Skeletal muscle satellite cell (primary cell): ENCODE results near the gene NLGN1.
"Not testable (repeated sequence)": the region's sequence is repeated elsewhere in the genome, so short reads cannot be mapped to it uniquely, and the experiment has no call there.

Experiments
- H3K27me3 ChIP-seq: 2 replicates; pipeline ENCODE4 v1.7.0; 2013; ENCODE audit warnings: low read length; ENCODE audit not compliant: control insufficient read depth, insufficient read depth
- H3K36me3 ChIP-seq: 2 replicates; pipeline ENCODE4 v1.7.0; 2013; ENCODE audit warnings: mild to moderate bottlenecking, control low read depth, low read length; ENCODE audit not compliant: insufficient read depth
- H3K4me1 ChIP-seq: 2 replicates; pipeline ENCODE4 v1.7.0; 2013; ENCODE audit warnings: low read length; ENCODE audit not compliant: control insufficient read depth, insufficient read depth
- H3K4me2 ChIP-seq: 2 replicates; pipeline ENCODE4 v1.7.0; 2013; ENCODE audit warnings: mild to moderate bottlenecking, low read length
- H3K4me3 ChIP-seq: 2 replicates; pipeline ENCODE4 v1.7.0; 2013; ENCODE audit warnings: low read length
- H3K9ac ChIP-seq: 2 replicates; pipeline ENCODE4 v1.7.0; 2013; ENCODE audit warnings: mild to moderate bottlenecking, low read depth, low read length, moderate library complexity
- H3K9me3 ChIP-seq: replicated peaks from 2 replicates; pipeline ENCODE4 v1.7.0; 2013; ENCODE audit warnings: mild to moderate bottlenecking, control low read depth, low read length

The NLGN1 gene

GRCh38 chr3:173513123-173513522 lies 115.6 kb downstream of the NLGN1 start:
- Histone ChIP-seq H3K9ac (no peak overlapping the region), H3K27me3 (no peaks in the 10 kb centered on the region), H3K4me1 (no peaks in the 10 kb centered on the region), H3K9me3 (no peaks in the 10 kb centered on the region), H3K36me3 (no peaks in the 10 kb centered on the region), H3K4me3 (no peak overlapping the region), H3K4me2 (no peak overlapping the region)

- Histone ChIP-seq H3K4me3 (no peak overlapping the region), H3K27me3 (no peaks in the 10 kb centered on the region), H3K4me1 (no peaks in the 10 kb centered on the region), H3K36me3 (no peaks in the 10 kb centered on the region), H3K9me3 (no peaks in the 10 kb centered on the region), H3K4me2 (no peak overlapping the region), H3K9ac (no peak overlapping the region)
Observed at GRCh38 chr3:173529062-173529711, 131.6 kb downstream of the NLGN1 start.

GRCh38 chr3:173531602-173532001 lies 134.1 kb downstream of the NLGN1 start:
- H3K9me3 ChIP-seq, result no peaks in the 10 kb centered on the region
- no peaks in the 10 kb centered on the region for H3K27me3 ChIP-seq
- no peak overlapping the region for H3K4me2 ChIP-seq
- no peak overlapping the region for H3K9ac ChIP-seq
- no peak overlapping the region for H3K4me3 ChIP-seq
- H3K4me1 ChIP-seq, result no peaks in the 10 kb centered on the region
- H3K36me3 ChIP-seq, result no peaks in the 10 kb centered on the region

GRCh38 chr3:173538410-173538809 lies 140.9 kb downstream of the NLGN1 start:
- Histone ChIP-seq H3K4me2 (no peak overlapping the region), H3K9me3 (no peaks in the 10 kb centered on the region), H3K36me3 (no peaks in the 10 kb centered on the region), H3K4me3 (no peak overlapping the region), H3K4me1 (no peaks in the 10 kb centered on the region), H3K9ac (no peak overlapping the region), H3K27me3 (no peaks in the 10 kb centered on the region)

GRCh38 chr3:173545590-173545989 lies 148.0 kb downstream of the NLGN1 start:
- not testable (repeated sequence) for H3K9me3 ChIP-seq, H3K9ac ChIP-seq, H3K36me3 ChIP-seq, H3K4me3 ChIP-seq, H3K4me2 ChIP-seq, H3K27me3 ChIP-seq, H3K4me1 ChIP-seq

GRCh38 chr3:173547070-173547469 lies 149.5 kb downstream of the NLGN1 start:
- H3K27me3 ChIP-seq, result no peaks in the 10 kb centered on the region

GRCh38 chr3:173548261-173548660 lies 150.7 kb downstream of the NLGN1 start:
- Histone ChIP-seq H3K9ac (no peak overlapping the region), H3K4me1 (peaks cover 3% of the 10 kb centered on the region), H3K27me3 (no peaks in the 10 kb centered on the region), H3K4me2 (no peak overlapping the region), H3K36me3 (no peaks in the 10 kb centered on the region), H3K4me3 (no peak overlapping the region), H3K9me3 (no peaks in the 10 kb centered on the region)

More at GRCh38 chr3:173547070-173547469, 149.5 kb downstream of the NLGN1 start:
- no peaks in the 10 kb centered on the region for H3K36me3 ChIP-seq
- no peak overlapping the region for H3K4me3 ChIP-seq
- H3K4me2 ChIP-seq, result no peak overlapping the region
- no peaks in the 10 kb centered on the region for H3K4me1 ChIP-seq
- no peaks in the 10 kb centered on the region for H3K9me3 ChIP-seq
- no peak overlapping the region for H3K9ac ChIP-seq

- no peaks in the 10 kb centered on the region for H3K9me3 ChIP-seq
- no peak overlapping the region for H3K9ac ChIP-seq
- H3K27me3 ChIP-seq, result no peaks in the 10 kb centered on the region
- peaks cover 3% of the 10 kb centered on the region for H3K4me1 ChIP-seq
- no peak overlapping the region for H3K4me2 ChIP-seq
- no peaks in the 10 kb centered on the region for H3K36me3 ChIP-seq
- H3K4me3 ChIP-seq, result no peak overlapping the region
Observed at GRCh38 chr3:173552526-173552925, 155.0 kb downstream of the NLGN1 start.

GRCh38 chr3:173553635-173554280 lies 156.2 kb downstream of the NLGN1 start:
- Histone ChIP-seq H3K4me1 (peaks cover 3% of the 10 kb centered on the region), H3K9ac (no peak overlapping the region), H3K9me3 (no peaks in the 10 kb centered on the region), H3K4me3 (no peak overlapping the region), H3K36me3 (no peaks in the 10 kb centered on the region), H3K4me2 (no peak overlapping the region), H3K27me3 (no peaks in the 10 kb centered on the region)

GRCh38 chr3:173556546-173556945 lies 159.0 kb downstream of the NLGN1 start:
- H3K4me3 ChIP-seq, result no peak overlapping the region
- H3K4me2 ChIP-seq, result no peak overlapping the region
- no peaks in the 10 kb centered on the region for H3K9me3 ChIP-seq
- H3K9ac ChIP-seq, result no peak overlapping the region
- H3K27me3 ChIP-seq, result no peaks in the 10 kb centered on the region
- no peaks in the 10 kb centered on the region for H3K36me3 ChIP-seq
- peaks cover 3% of the 10 kb centered on the region for H3K4me1 ChIP-seq

- no peak overlapping the region for H3K4me3 ChIP-seq
- no peaks in the 10 kb centered on the region for H3K36me3 ChIP-seq
- H3K9me3 ChIP-seq, result no peaks in the 10 kb centered on the region
- H3K4me1 ChIP-seq, result no peaks in the 10 kb centered on the region
- H3K27me3 ChIP-seq, result no peaks in the 10 kb centered on the region
- H3K9ac ChIP-seq, result no peak overlapping the region
- H3K4me2 ChIP-seq, result no peak overlapping the region
Observed at GRCh38 chr3:173567997-173568396, 170.5 kb downstream of the NLGN1 start.

GRCh38 chr3:173568623-173569022 lies 171.1 kb downstream of the NLGN1 start:
- Histone ChIP-seq H3K4me3 (no peak overlapping the region), H3K27me3 (no peaks in the 10 kb centered on the region), H3K4me1 (no peaks in the 10 kb centered on the region), H3K9me3 (no peaks in the 10 kb centered on the region), H3K36me3 (no peaks in the 10 kb centered on the region), H3K9ac (no peak overlapping the region), H3K4me2 (no peak overlapping the region)
